NB4 (cell line): ENCODE results near the gene SNAP25.

ENCODE experiments used
- DNase-seq: peaks from one replicate; pipeline ENCODE4 v3.0.0; 2010; ENCODE audit warnings: low read depth
- H3K4me3 ChIP-seq: one replicate; pipeline ENCODE4 v1.5.1; 2011; ENCODE audit warnings: mild to moderate bottlenecking, low read depth, low read length, moderate library complexity
- CTCF ChIP-seq: IDR thresholded peaks from one replicate; pipeline ENCODE4 v1.5.1; 2012; ENCODE audit warnings: low read depth, low read length
- MAX ChIP-seq: IDR thresholded peaks from 2 replicates; pipeline ENCODE4 v1.6.1; 2011; ENCODE audit warnings: low read depth, low read length
- MYC ChIP-seq: IDR thresholded peaks from 2 replicates; pipeline ENCODE4 v1.6.1; 2011; ENCODE audit warnings: low read depth, low read length
- POLR2A ChIP-seq: IDR thresholded peaks from 2 replicates; pipeline ENCODE4 v1.6.1; 2011; ENCODE audit warnings: mild to moderate bottlenecking; ENCODE audit not compliant: insufficient read length; ENCODE audit errors: extremely low read depth

The SNAP25 gene

GRCh38 chr20:10231290-10231689, 12.7 kb downstream of the SNAP25 start:
- TF ChIP-seq POLR2A (no peak), MAX (no peak), MYC (no peak), CTCF (no peak)
- DNase-seq: no peak
- no peak overlapping the region for H3K4me3 ChIP-seq

- no peak overlapping the region for H3K4me3 ChIP-seq
- TF ChIP-seq MYC (no peak), CTCF (no peak), POLR2A (no peak), MAX (no peak)
- no peak for DNase-seq
These were observed 18.2 kb downstream of the SNAP25 start for GRCh38 chr20:10236540-10237533.

- TF ChIP-seq POLR2A: no peak
- no peak for TF ChIP-seq MYC
- TF ChIP-seq MAX: no peak
- TF ChIP-seq CTCF: no peak
- no peak for DNase-seq
- no peak overlapping the region for H3K4me3 ChIP-seq
These were observed 21.3 kb downstream of the SNAP25 start for GRCh38 chr20:10239954-10240353.

GRCh38 chr20:10240655-10241054, 22.0 kb downstream of the SNAP25 start:
- no peak overlapping the region for H3K4me3 ChIP-seq
- TF ChIP-seq CTCF (no peak), MYC (no peak), POLR2A (no peak), MAX (no peak)
- no peak for DNase-seq

- H3K4me3 ChIP-seq: no peak overlapping the region
- TF ChIP-seq POLR2A: no peak
- TF ChIP-seq MYC: no peak
- no peak for TF ChIP-seq MAX
- no peak for TF ChIP-seq CTCF
- DNase-seq: no peak
These were observed 23.5 kb downstream of the SNAP25 start for GRCh38 chr20:10242166-10242565.

- TF ChIP-seq POLR2A (no peak), CTCF (no peak), MYC (no peak), MAX (no peak)
- no peak overlapping the region for H3K4me3 ChIP-seq
- no peak for DNase-seq
These were observed 28.8 kb downstream of the SNAP25 start for GRCh38 chr20:10247440-10247839.
